KBM-7 (cell line): Measurements from ENCODE around the gene NSL1.

Source experiments
- DNase-seq: peaks from one replicate; pipeline ENCODE4 v3.0.0-alpha.2; 2015
- in situ Hi-C: fragments of 300-500 bp; cut with MboI; formaldehyde crosslinking; loops from 2 replicates; pipeline ENCODE4 v1.14.3; 2020; ENCODE audit warnings: low sequenced_read_pairs, low pct_unique_long_range_greater_than_20kb, mixed read lengths

NSL1 gene

GRCh38 chr1:212691561-212692071 lies 100.0 kb downstream of the NSL1 start:
- no peak for DNase-seq
- in situ Hi-C loops: no loop called here

- in situ Hi-C loops: no loop called here
- no peak for DNase-seq
These were observed 100.7 kb downstream of the NSL1 start for GRCh38 chr1:212690816-212691403.

GRCh38 chr1:212689758-212690529 lies 101.6 kb downstream of the NSL1 start:
- no peak for DNase-seq
- in situ Hi-C loops: no loop called here

GRCh38 chr1:212689196-212689725 lies 102.3 kb downstream of the NSL1 start:
- DNase-seq: no peak
- in situ Hi-C loops: no loop called here

- no peak for DNase-seq
- in situ Hi-C loops: no loop called here
These were observed 103.1 kb downstream of the NSL1 start for GRCh38 chr1:212688341-212689047.

- no peak for DNase-seq
- in situ Hi-C loops: no loop called here
These were observed 103.8 kb downstream of the NSL1 start for GRCh38 chr1:212687811-212688210.

GRCh38 chr1:212686591-212686990 lies 105.0 kb downstream of the NSL1 start:
- in situ Hi-C loops: no loop called here
- no peak for DNase-seq

GRCh38 chr1:212686069-212686468 lies 105.5 kb downstream of the NSL1 start:
- DNase-seq: no peak
- in situ Hi-C loops: no loop called here

- DNase-seq: no peak
- in situ Hi-C loops: no loop called here
These were observed 106.1 kb downstream of the NSL1 start for GRCh38 chr1:212685429-212685828.

GRCh38 chr1:212684521-212685090 lies 107.0 kb downstream of the NSL1 start:
- in situ Hi-C loops: no loop called here
- no peak for DNase-seq

- DNase-seq: no peak
- in situ Hi-C loops: no loop called here
These were observed 107.5 kb downstream of the NSL1 start for GRCh38 chr1:212684076-212684475.

- peak; percentile 81 for DNase-seq
- in situ Hi-C loops: no loop called here
These were observed 108.2 kb downstream of the NSL1 start for GRCh38 chr1:212683357-212683722.

- DNase-seq: no peak
- in situ Hi-C loops: no loop called here
These were observed 110.7 kb downstream of the NSL1 start for GRCh38 chr1:212680680-212681389.

- in situ Hi-C loops: no loop called here
- no peak for DNase-seq
These were observed 112.8 kb downstream of the NSL1 start for GRCh38 chr1:212678456-212679410.

- in situ Hi-C loops: no loop called here
- DNase-seq: no peak
These were observed 114.0 kb downstream of the NSL1 start for GRCh38 chr1:212677573-212677972.

- in situ Hi-C loops: no loop called here
- no peak for DNase-seq
These were observed 114.4 kb downstream of the NSL1 start for GRCh38 chr1:212677136-212677535.
